Measurements from ENCODE around the gene PCDHGA9.

DNA sequence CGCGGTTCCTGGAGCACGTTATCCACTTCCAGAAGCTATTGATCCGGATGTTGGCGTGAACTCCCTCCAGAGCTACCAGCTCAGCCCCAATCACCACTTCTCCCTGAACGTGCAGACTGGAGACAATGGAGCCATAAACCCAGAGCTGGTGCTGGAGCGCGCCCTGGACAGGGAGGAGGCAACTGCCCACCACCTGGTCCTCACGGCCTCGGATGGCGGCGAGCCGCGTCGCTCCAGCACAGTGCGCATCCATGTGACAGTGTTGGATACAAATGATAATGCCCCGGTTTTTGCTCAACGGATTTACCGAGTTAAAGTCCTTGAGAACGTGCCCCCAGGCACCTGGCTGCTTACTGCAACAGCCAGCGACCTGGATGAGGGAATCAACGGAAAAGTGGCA is 809 bp downstream of the PCDHGA9 start:
- TF ChIP-seq POLR2A (IDR thresholded peaks at IDR 0.05; ENCODE audit: low read depth, low read length): no peak
- TF ChIP-seq POLR2AphosphoS5 (IDR thresholded peaks at IDR 0.05; ENCODE audit: low read depth, low read length): no peak

Data from GM12892 (cell line).